ENCODE data around the gene BAZ1A. TPM values are rescaled to one million over a fixed set of nuclear protein-coding genes. Genes with fewer than 3 reads are reported as not detected.

The BAZ1A gene
- total and polyA plus RNA-seq, 10 of the 15 experiments (the other 5 are each of a cell fraction or from before 2014, with no cell fraction given) = 34.3 to 96.5 (median 50.7) TPM

GRCh38 chr14:34867199-34867598 is 8.0 kb downstream of the BAZ1A start:
- Histone ChIP-seq H3K27me3 (replicated peaks in 1 of 2; ENCODE audit: control insufficient read depth in 2 of 2, insufficient read depth in 2 of 2, low read length in 1 of 2) (no peaks in the 10 kb centered on the region), H3K4me3 (no peak overlapping the region), H3K4me2 (ENCODE audit: control insufficient read depth, insufficient read depth) (no peak overlapping the region), H3K27ac (ENCODE audit: control insufficient read depth, insufficient read depth) (no peak overlapping the region), H2AFZ (ENCODE audit: control insufficient read depth, low read depth, low read length) (no peak overlapping the region), H3K4me1 (ENCODE audit: control insufficient read depth, insufficient read depth, low read length) (no peaks in the 10 kb centered on the region; the same call in 1 of the 2 replicates), H4K20me1 (ENCODE audit: control insufficient read depth, insufficient read depth) (no peaks in the 10 kb centered on the region), H3K36me3 (ENCODE audit: control insufficient read depth in 2 of 2, insufficient read depth in 2 of 2, low read length in 1 of 2) (peaks cover 0 to 15% of the 10 kb centered on the region in 2 experiments; a peak in 2 of 4 replicates), H3K9ac (ENCODE audit: control insufficient read depth, insufficient read depth, low read length) (no peak overlapping the region), H3K79me2 (ENCODE audit: control insufficient read depth, insufficient read depth, low read length) (peaks cover 83% of the 10 kb centered on the region), H3K9me3 (replicated peaks; ENCODE audit: control insufficient read depth, insufficient read depth, low read length) (no peaks in the 10 kb centered on the region)
- POLR2A ChIA-PET = interaction anchor here (1.6 kb wide), 1 partner anchor 10 kb away, joined by 4 read pairs; no protein-coding TSS in a partner anchor
- FAIRE-seq = no peak
- SMC1A ChIA-PET (ENCODE audit: uncharacterized antibody, unreplicated experiment) = interaction anchor here (0.7 to 1.3 kb wide), 2 partner anchors 18 to 36 kb away, joined by 3 read pairs; no protein-coding TSS in a partner anchor
- in situ Hi-C loops (cut with MboI) = no loop called here
- no peak for DNase-seq (ENCODE audit: low read depth, low spot score)
- peak; percentile 57 for ATAC-seq
- 75% methylated on average over 4 of the region's 5 CpGs for WGBS (ENCODE audit: insufficient coverage, insufficient replicate concordance, low lambda C conversion rate, missing lambda C conversion rate)
- CTCF ChIA-PET = interaction anchor here (1.1 to 1.4 kb wide), 2 partner anchors 12 to 114 kb away, joined by 4 to 5 read pairs; no protein-coding TSS in a partner anchor
- intact Hi-C loops (cut with micrococcal nuclease; ENCODE audit: unreplicated experiment) = no loop called here
- TF ChIP-seq HCFC1 (IDR thresholded peaks at IDR 0.05; ENCODE audit: low read length) = no peak
- peak; percentile 85 for TF ChIP-seq PAX5 (IDR thresholded peaks at IDR 0.05; ENCODE audit: borderline replicate concordance, low read depth, low read length)
- no peak for TF ChIP-seq LARP7 (IDR thresholded peaks at IDR 0.05)
- RAD21 ChIA-PET (ENCODE audit: unreplicated experiment) = no interaction called here
- BruUV-seq (replicated peaks) = no TSS peak

DNA sequence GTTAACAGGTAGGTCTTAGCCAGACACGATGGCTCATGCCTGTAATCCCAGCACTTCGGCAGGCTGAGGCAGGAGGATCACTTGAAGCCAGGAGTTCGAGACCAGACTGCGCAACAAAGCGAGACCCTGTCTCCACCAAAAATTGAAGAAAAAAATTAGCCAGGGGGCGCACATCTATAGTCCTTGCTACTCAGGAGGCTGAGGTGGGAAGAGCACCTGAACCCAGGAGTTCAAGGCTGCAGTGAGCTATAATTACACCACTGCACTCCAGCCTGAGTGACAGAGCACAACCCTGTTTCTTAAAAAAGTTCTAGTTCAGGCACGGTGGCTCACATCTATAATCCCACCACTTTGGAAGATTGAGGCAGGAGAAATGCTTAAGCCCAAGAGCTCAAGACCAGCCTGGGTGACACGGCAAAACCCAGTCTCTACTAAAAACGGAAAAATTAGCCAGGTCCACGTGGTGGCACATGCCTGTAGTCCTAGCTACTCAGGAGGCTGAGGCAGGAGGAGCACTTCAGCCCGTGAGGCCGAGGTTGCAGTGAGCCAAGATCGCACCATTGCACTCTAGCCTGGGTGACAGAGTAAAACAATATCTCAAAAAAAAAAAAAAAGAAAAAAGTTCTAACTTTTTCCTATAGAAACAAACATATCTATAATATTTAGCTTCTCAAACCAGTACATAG is 9.1 kb downstream of the BAZ1A start:
- BruUV-seq (replicated peaks) = no TSS peak
- no peak for FAIRE-seq
- POLR2A ChIA-PET = interaction anchor here (1.6 kb wide), 1 partner anchor 9 kb away, joined by 4 read pairs; no protein-coding TSS in a partner anchor
- TF ChIP-seq SRF (IDR thresholded peaks at IDR 0.05; ENCODE audit: low read depth in 2 of 2, low read length in 2 of 2) (no peak), ZNF217 (IDR thresholded peaks at IDR 0.05) (no peak), HSF1 (IDR thresholded peaks at IDR 0.05; ENCODE audit: low read depth, low read length) (no peak), RUNX3 (IDR thresholded peaks at IDR 0.05; ENCODE audit: low read length) (no peak), SMAD1 (IDR thresholded peaks at IDR 0.05; ENCODE audit: low read depth, partially characterized antibody) (no peak), CREB1 (IDR thresholded peaks at IDR 0.05; ENCODE audit: low read depth) (no peak), RAD21 (IDR thresholded peaks at IDR 0.05; ENCODE audit: insufficient read depth, low read depth, low read length) (no peak), TCF7 (IDR thresholded peaks at IDR 0.05; ENCODE audit: borderline replicate concordance) (no peak), ELK1 (IDR thresholded peaks at IDR 0.05; ENCODE audit: low read depth, low read length) (no peak)
- TF ChIP-seq, protein P1, sequence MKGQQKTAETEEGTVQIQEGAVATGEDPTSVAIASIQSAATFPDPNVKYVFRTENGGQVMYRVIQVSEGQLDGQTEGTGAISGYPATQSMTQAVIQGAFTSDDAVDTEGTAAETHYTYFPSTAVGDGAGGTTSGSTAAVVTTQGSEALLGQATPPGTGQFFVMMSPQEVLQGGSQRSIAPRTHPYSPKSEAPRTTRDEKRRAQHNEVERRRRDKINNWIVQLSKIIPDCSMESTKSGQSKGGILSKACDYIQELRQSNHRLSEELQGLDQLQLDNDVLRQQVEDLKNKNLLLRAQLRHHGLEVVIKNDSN (IDR thresholded peaks at IDR 0.05; ENCODE audit: borderline replicate concordance, extremely low read length, insufficient read depth, low read depth, low read length) = no peak

More for the DNA sequence above, 9.1 kb downstream of the BAZ1A start:
- no peaks in the 10 kb centered on the region for H3K27me3 ChIP-seq (replicated peaks in 1 of 2; ENCODE audit: control insufficient read depth in 2 of 2, insufficient read depth in 2 of 2, low read length in 1 of 2)
- intact Hi-C loops (cut with micrococcal nuclease; ENCODE audit: unreplicated experiment) (no loop called here), in situ Hi-C loops (cut with MboI) (no loop called here)
- H3K36me3 ChIP-seq (ENCODE audit: control insufficient read depth in 2 of 2, insufficient read depth in 2 of 2, low read length in 1 of 2) = peaks cover 0 to 17% of the 10 kb centered on the region in 2 experiments; a peak in 2 of 4 replicates
- H3K4me3 ChIP-seq = no peak overlapping the region
- H3K9me3 ChIP-seq (replicated peaks; ENCODE audit: control insufficient read depth, insufficient read depth, low read length) = no peaks in the 10 kb centered on the region
- H3K79me2 ChIP-seq (ENCODE audit: control insufficient read depth, insufficient read depth, low read length) = peaks cover 73% of the 10 kb centered on the region
- no peaks in the 10 kb centered on the region; the same call in 1 of the 2 replicates for H3K4me1 ChIP-seq (ENCODE audit: control insufficient read depth, insufficient read depth, low read length)
- no peak overlapping the region for H3K4me2 ChIP-seq (ENCODE audit: control insufficient read depth, insufficient read depth)
- CTCF ChIA-PET = interaction anchor here (0.6 to 1.4 kb wide), 4 partner anchors 11 to 143 kb away, joined by 3 to 5 read pairs (median 4); no protein-coding TSS in a partner anchor
- SMC1A ChIA-PET (ENCODE audit: uncharacterized antibody, unreplicated experiment) = interaction anchor here (0.6 to 1.4 kb wide), 3 partner anchors 40 to 167 kb away, joined by 3 to 5 read pairs (median 3); no protein-coding TSS in a partner anchor
- ATAC-seq (no peak), DNase-seq (ENCODE audit: low read depth, low spot score) (no peak)
- H3K27ac ChIP-seq (ENCODE audit: control insufficient read depth, insufficient read depth) = no peak overlapping the region
- H3K9ac ChIP-seq (ENCODE audit: control insufficient read depth, insufficient read depth, low read length) = no peak overlapping the region
- RAD21 ChIA-PET (ENCODE audit: unreplicated experiment) = no interaction called here
- WGBS (ENCODE audit: insufficient coverage, insufficient replicate concordance, low lambda C conversion rate, missing lambda C conversion rate) = 93% methylated on average over 13 of the region's 13 CpGs
- H2AFZ ChIP-seq (ENCODE audit: control insufficient read depth, low read depth, low read length) = no peak overlapping the region
- H4K20me1 ChIP-seq (ENCODE audit: control insufficient read depth, insufficient read depth) = no peaks in the 10 kb centered on the region

All from GM12878 (cell line).